Measurements from ENCODE around the gene RSBN1L.
"Not testable (repeated sequence)": the region's sequence is repeated elsewhere in the genome, so short reads cannot be mapped to it uniquely, and the experiment has no call there.

RSBN1L gene

GRCh38 chr7:77696057-77696642, at the start of gene RSBN1L:
RSBN1L (plus strand) TSS chr7:77696459; CDS start chr7:77696470, 11 bp downstream.
- no peak for TF ChIP-seq Cebpa-rat (IDR thresholded peaks at IDR 0.05)
- peak within 1 kb of the TSS; percentile 81 to 100 (median 96) for H3K4me3 ChIP-seq
- H3K4me2 ChIP-seq, result peak within 1 kb of the TSS; percentile 83 to 98 (median 90)
- H3K9me3 ChIP-seq (replicated peaks in 1 of 11), result no peaks in the 10 kb centered on the region
- H3K27ac ChIP-seq, result peak within 1 kb of the TSS; percentile 90 to 99 (median 98)
- H4K20me1 ChIP-seq, result peaks cover 21 to 40% (median 36%) of the 10 kb centered on the region in 11 experiments; a peak in 21 of 22 replicates
- no peaks in the 10 kb centered on the region for H3K27me3 ChIP-seq
- peak within 1 kb of the TSS; percentile 90 to 99 (median 98) for H3K9ac ChIP-seq
- H3K4me1 ChIP-seq, result peaks cover 31 to 64% (median 36%) of the 10 kb centered on the region in 10 experiments
- peaks cover 0 to 28% (median 17%) of the 10 kb centered on the region in 11 experiments; a peak in 17 of 22 replicates for H3K36me3 ChIP-seq

- H3K9me3 ChIP-seq (replicated peaks in 1 of 11), result no peaks in the 10 kb centered on the region
- no peaks in the 10 kb centered on the region for H3K4me1 ChIP-seq
- H4K20me1 ChIP-seq, result peaks cover 0 to 29% (median 0%) of the 10 kb centered on the region in 11 experiments; a peak in 7 of 22 replicates
- no peak overlapping the region for H3K4me3 ChIP-seq
- H3K27me3 ChIP-seq, result no peaks in the 10 kb centered on the region
- H3K9ac ChIP-seq, result no peak overlapping the region
- no peak overlapping the region for H3K27ac ChIP-seq
- H3K36me3 ChIP-seq, result peaks cover 19 to 94% (median 53%) of the 10 kb centered on the region in 11 experiments
- H3K4me2 ChIP-seq, result no peak overlapping the region
- no peak for TF ChIP-seq Cebpa-rat (IDR thresholded peaks at IDR 0.05)
These were observed 47.4 kb upstream of the RSBN1L start for GRCh38 chr7:77648742-77649338.

- no peak overlapping the region for H3K4me2 ChIP-seq
- no peaks in the 10 kb centered on the region for H3K9me3 ChIP-seq (replicated peaks in 1 of 11)
- H3K4me3 ChIP-seq, result no peak overlapping the region
- H3K27ac ChIP-seq, result no peak overlapping the region
- H3K9ac ChIP-seq, result no peak overlapping the region
- peaks cover 9 to 94% (median 53%) of the 10 kb centered on the region in 11 experiments; a peak in 20 of 22 replicates for H3K36me3 ChIP-seq
- H4K20me1 ChIP-seq, result peaks cover 0 to 31% (median 0%) of the 10 kb centered on the region in 11 experiments; a peak in 7 of 22 replicates
- H3K27me3 ChIP-seq, result no peaks in the 10 kb centered on the region
- no peak for TF ChIP-seq Cebpa-rat (IDR thresholded peaks at IDR 0.05)
- no peaks in the 10 kb centered on the region for H3K4me1 ChIP-seq
These were observed 46.4 kb upstream of the RSBN1L start for GRCh38 chr7:77649716-77650349.

GRCh38 chr7:77651575-77652162, 44.6 kb upstream of the RSBN1L start:
- Histone ChIP-seq H3K9ac (no peak overlapping the region), H3K27ac (no peak overlapping the region), H3K4me3 (no peak overlapping the region), H3K9me3 (replicated peaks in 1 of 11) (no peaks in the 10 kb centered on the region), H3K27me3 (no peaks in the 10 kb centered on the region), H3K36me3 (peaks cover 0 to 94% (median 49%) of the 10 kb centered on the region in 11 experiments; a peak in 16 of 22 replicates), H4K20me1 (peaks cover 0 to 37% (median 0%) of the 10 kb centered on the region in 11 experiments; a peak in 7 of 22 replicates), H3K4me2 (no peak overlapping the region), H3K4me1 (peaks cover 0 to under 1% (median 0%) of the 10 kb centered on the region in 10 experiments; a peak in 2 of 20 replicates)
- no peak for TF ChIP-seq Cebpa-rat (IDR thresholded peaks at IDR 0.05)

- Histone ChIP-seq H3K4me1 (peaks cover 0 to 12% (median 0%) of the 10 kb centered on the region in 10 experiments; a peak in 7 of 20 replicates), H4K20me1 (peaks cover 0 to 43% (median 0%) of the 10 kb centered on the region in 11 experiments; a peak in 7 of 22 replicates), H3K36me3 (peaks cover 0 to 93% (median 46%) of the 10 kb centered on the region in 11 experiments; a peak in 17 of 22 replicates)
- not testable (repeated sequence) for H3K27ac ChIP-seq; H3K9ac ChIP-seq; H3K27me3 ChIP-seq; H3K9me3 ChIP-seq (replicated peaks in 1 of 11); H3K4me3 ChIP-seq; H3K4me2 ChIP-seq
These were observed 43.4 kb upstream of the RSBN1L start for GRCh38 chr7:77652826-77653225.

GRCh38 chr7:77653572-77653971, 42.7 kb upstream of the RSBN1L start:
- Histone ChIP-seq H3K36me3 (peaks cover 2 to 93% (median 46%) of the 10 kb centered on the region in 11 experiments; a peak in 17 of 22 replicates), H3K27ac (no peak overlapping the region), H3K4me1 (peaks cover 0 to 16% (median 0%) of the 10 kb centered on the region in 10 experiments; a peak in 7 of 20 replicates), H3K9me3 (replicated peaks in 1 of 11) (no peaks in the 10 kb centered on the region), H3K27me3 (no peaks in the 10 kb centered on the region), H3K4me3 (no peak overlapping the region), H3K9ac (no peak overlapping the region), H4K20me1 (peaks cover 0 to 46% (median 0%) of the 10 kb centered on the region in 11 experiments; a peak in 7 of 22 replicates), H3K4me2 (no peak overlapping the region)
- TF ChIP-seq Cebpa-rat (IDR thresholded peaks at IDR 0.05), result no peak

GRCh38 chr7:77655356-77655755, 40.9 kb upstream of the RSBN1L start:
- H3K4me2 ChIP-seq, result no peak overlapping the region
- H3K9ac ChIP-seq, result no peak overlapping the region
- no peak overlapping the region for H3K27ac ChIP-seq
- no peak for TF ChIP-seq Cebpa-rat (IDR thresholded peaks at IDR 0.05)
- H3K4me3 ChIP-seq, result no peak overlapping the region
- no peaks in the 10 kb centered on the region for H3K27me3 ChIP-seq
- no peaks in the 10 kb centered on the region for H3K9me3 ChIP-seq (replicated peaks in 1 of 11)
- peaks cover 7 to 95% (median 55%) of the 10 kb centered on the region in 11 experiments; a peak in 17 of 22 replicates for H3K36me3 ChIP-seq
- H4K20me1 ChIP-seq, result peaks cover 0 to 46% (median 0%) of the 10 kb centered on the region in 11 experiments; a peak in 7 of 22 replicates
- H3K4me1 ChIP-seq, result peaks cover 0 to 16% (median 0%) of the 10 kb centered on the region in 10 experiments; a peak in 7 of 20 replicates

GRCh38 chr7:77655836-77656455, 40.3 kb upstream of the RSBN1L start:
- no peak overlapping the region for H3K27ac ChIP-seq
- H3K36me3 ChIP-seq, result peaks cover 7 to 95% (median 61%) of the 10 kb centered on the region in 11 experiments; a peak in 17 of 22 replicates
- no peaks in the 10 kb centered on the region for H3K9me3 ChIP-seq (replicated peaks in 1 of 11)
- peaks cover 0 to 16% (median 0%) of the 10 kb centered on the region in 10 experiments; a peak in 7 of 20 replicates for H3K4me1 ChIP-seq
- no peak overlapping the region; a peak in 1 of 22 replicates for H3K9ac ChIP-seq
- H3K4me3 ChIP-seq, result no peak overlapping the region
- peak in 3 of 11 experiments; percentile 5 to 45 (median 26); a peak in 4 of 22 replicates for TF ChIP-seq Cebpa-rat (IDR thresholded peaks at IDR 0.05)
- no peaks in the 10 kb centered on the region for H3K27me3 ChIP-seq
- H3K4me2 ChIP-seq, result no peak overlapping the region
- H4K20me1 ChIP-seq, result peaks cover 0 to 41% (median 0%) of the 10 kb centered on the region in 11 experiments; a peak in 6 of 22 replicates

Data from BLaER1 treated with 17β-estradiol and CSF1 and Interleukin-3, amounts not matched to agents 10 nM and 100 nM (cell line).